Kidney epithelial cell (primary cell): Measurements from ENCODE around the gene GRID2. TPM values are rescaled to one million over a fixed set of nuclear protein-coding genes. Genes with fewer than 3 reads are reported as not detected.

Experiments
- DNase-seq: peaks from one replicate; pipeline ENCODE4 v3.0.0-alpha.2; 2010; ENCODE audit warnings: low read depth
- H3K27me3 ChIP-seq: 2 replicates; pipeline ENCODE4 v1.6.0; 2011; ENCODE audit warnings: low read length; ENCODE audit not compliant: control insufficient read depth, insufficient read depth
- H3K36me3 ChIP-seq: 2 replicates; pipeline ENCODE4 v1.5.1; 2011; ENCODE audit warnings: low read length; ENCODE audit not compliant: control insufficient read depth, insufficient read depth
- H3K4me3 ChIP-seq: 2 replicates; pipeline ENCODE4 v1.5.1; 2011; ENCODE audit warnings: low read depth, mild to moderate bottlenecking, control low read depth, low read length
- CTCF ChIP-seq: IDR thresholded peaks from 2 replicates; pipeline ENCODE4 v1.5.1; 2011; ENCODE audit warnings: mild to moderate bottlenecking, moderate library complexity, low read length, control low read depth, inconsistent platforms; ENCODE audit not compliant: insufficient read depth, poor library complexity, severe bottlenecking
- total RNA-seq: library from RNA; depleted of rRNA; stranded (reverse); fragments of >200 nt; gene quantifications from 2 replicates; pipeline ENCODE4 v1.2.3, GENCODE V29; 2015

The GRID2 gene
- total RNA-seq, 1 donor from 2014 or later = not detected

DNA sequence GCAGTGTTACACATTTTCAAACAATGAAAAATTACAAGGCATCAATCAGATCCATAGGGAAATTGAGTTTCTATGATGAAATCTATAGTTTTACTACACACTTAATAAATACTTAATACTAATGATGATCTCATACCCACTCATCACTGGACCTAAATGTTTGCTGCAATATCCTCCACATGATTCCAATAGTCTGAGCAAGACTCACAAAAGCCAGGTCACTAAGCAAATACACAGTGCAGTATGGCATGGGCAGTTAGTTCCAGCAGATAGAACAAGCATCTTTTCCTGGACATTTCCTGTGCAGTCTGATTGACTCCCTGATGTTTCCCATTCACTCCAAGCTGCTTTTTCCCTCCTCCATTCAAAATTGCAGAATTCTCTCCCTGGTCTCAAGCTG, 1415.8 kb downstream of the GRID2 start:
- TF ChIP-seq CTCF = no peak
- no peaks in the 10 kb centered on the region for H3K27me3 ChIP-seq
- H3K36me3 ChIP-seq = no peaks in the 10 kb centered on the region
- H3K4me3 ChIP-seq = no peak overlapping the region
- DNase-seq = no peak

- no peaks in the 10 kb centered on the region for H3K27me3 ChIP-seq
- TF ChIP-seq CTCF = no peak
- no peak for DNase-seq
- no peak overlapping the region for H3K4me3 ChIP-seq
- no peaks in the 10 kb centered on the region for H3K36me3 ChIP-seq
Observed at GRCh38 chr4:93722446-93722845, 1418.7 kb downstream of the GRID2 start.

DNA sequence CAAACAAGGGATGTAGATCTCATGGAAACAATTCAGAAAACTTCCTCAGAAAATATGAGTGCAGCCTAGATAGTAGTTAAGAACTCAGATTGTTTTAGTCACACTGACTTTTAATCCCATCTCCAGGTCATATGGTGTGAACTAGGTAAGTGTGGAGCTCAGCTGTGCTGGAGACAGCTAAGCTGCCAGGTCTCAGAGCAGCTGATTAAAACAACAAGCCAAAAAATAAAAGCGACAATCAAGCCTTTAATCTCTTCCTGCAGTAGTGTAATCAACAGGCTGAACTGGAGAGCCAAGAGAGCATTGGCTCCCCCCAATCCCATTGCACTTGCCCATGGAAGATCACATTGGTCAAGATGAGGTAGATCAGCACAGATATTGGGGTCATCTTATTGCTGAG, 1426.5 kb downstream of the GRID2 start:
- no peak for TF ChIP-seq CTCF
- no peak for DNase-seq
- H3K27me3 ChIP-seq = no peaks in the 10 kb centered on the region
- H3K36me3 ChIP-seq = no peaks in the 10 kb centered on the region
- no peak overlapping the region for H3K4me3 ChIP-seq

DNA sequence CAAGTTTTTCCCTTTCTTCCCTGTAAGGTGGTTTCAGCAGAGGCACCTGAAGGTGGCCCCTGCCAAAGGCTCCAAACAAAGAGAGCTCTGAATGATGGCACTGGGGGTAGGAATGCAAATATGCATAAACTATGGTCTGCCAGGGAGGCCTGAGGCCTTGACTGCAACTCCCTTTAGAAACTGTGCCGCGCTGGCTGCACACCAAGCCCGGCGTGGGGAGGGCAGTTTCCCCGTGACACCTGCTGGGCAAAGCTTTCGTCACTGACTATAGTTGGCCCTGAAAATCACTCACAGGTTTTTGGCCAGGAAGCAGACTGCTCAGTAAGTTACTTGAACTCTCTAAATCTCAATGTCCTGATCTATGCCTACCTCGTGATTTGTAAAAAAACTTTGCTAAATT, 1427.0 kb downstream of the GRID2 start:
- H3K4me3 ChIP-seq = no peak overlapping the region
- TF ChIP-seq CTCF = no peak
- no peaks in the 10 kb centered on the region for H3K36me3 ChIP-seq
- no peak for DNase-seq
- no peaks in the 10 kb centered on the region for H3K27me3 ChIP-seq

DNA sequence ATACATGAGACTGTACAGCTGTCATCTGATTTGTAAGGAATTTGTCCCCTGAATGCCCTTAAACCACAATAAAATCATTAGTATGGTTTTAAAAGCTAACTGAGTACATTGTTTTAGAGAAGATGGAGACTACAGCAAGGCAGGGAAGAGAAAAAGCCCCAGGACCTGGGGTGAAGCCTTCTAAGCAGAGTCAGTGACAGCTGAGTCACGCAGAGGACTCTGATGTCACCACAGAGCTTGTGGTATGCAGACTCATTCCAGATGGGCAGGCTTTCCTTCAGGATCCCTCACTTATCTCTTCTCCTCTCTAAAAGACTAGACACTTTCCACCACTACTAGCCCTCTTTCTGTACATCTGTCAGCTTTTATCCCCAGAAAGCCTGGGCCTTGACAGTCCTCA, 1427.7 kb downstream of the GRID2 start:
- no peaks in the 10 kb centered on the region for H3K27me3 ChIP-seq
- no peak overlapping the region for H3K4me3 ChIP-seq
- no peak for DNase-seq
- TF ChIP-seq CTCF = no peak
- H3K36me3 ChIP-seq = no peaks in the 10 kb centered on the region

DNA sequence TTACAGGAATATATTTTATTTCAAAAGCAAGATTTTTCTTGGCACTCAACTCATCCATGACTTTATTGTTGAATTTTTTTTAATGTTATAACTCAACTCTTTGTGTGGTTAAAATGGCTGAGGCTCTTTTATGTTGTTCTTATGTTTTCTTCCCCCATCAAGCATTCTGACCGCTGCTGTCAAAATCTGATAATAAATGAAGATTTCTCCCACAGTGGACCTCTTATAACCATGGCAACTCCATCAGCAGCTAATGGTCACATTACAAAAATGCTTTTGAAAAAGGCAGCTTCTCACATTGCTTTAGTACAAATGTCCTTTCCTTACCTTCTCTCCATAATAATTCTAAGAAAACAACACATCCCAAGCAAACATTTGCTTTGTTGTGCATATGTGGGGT, 1428.7 kb downstream of the GRID2 start:
- Histone ChIP-seq H3K27me3 (no peaks in the 10 kb centered on the region), H3K4me3 (no peak overlapping the region), H3K36me3 (no peaks in the 10 kb centered on the region)
- no peak for DNase-seq
- no peak for TF ChIP-seq CTCF
